HepG2 (cell line): ENCODE measurements around the gene FSCN2. TPM values are rescaled to one million over a fixed set of nuclear protein-coding genes. Genes with fewer than 3 reads are reported as not detected.
A peak's percentile ranks its signal among the peaks of the same experiment; 100 is the strongest.

Source experiments
- ARID2 ChIP-seq: sonication (generic); formaldehyde crosslinking; IDR thresholded peaks from 2 replicates; pipeline ENCODE4 v1.8.1; 2022; ENCODE audit warnings: mild to moderate bottlenecking, missing genetic modification reagents, borderline replicate concordance
- EED ChIP-seq: sonication (generic); formaldehyde crosslinking; IDR thresholded peaks from 2 replicates; pipeline ENCODE4 v1.5.0; 2020; ENCODE audit warnings: mild to moderate bottlenecking, missing genetic modification reagents
- GATAD1 ChIP-seq: IDR thresholded peaks from 2 replicates; pipeline ENCODE4 v1.6.1; 2016; ENCODE audit warnings: missing genetic modification reagents, missing compliant biosample characterization
- HDAC1 ChIP-seq: sonication (generic); formaldehyde crosslinking; IDR thresholded peaks from 2 replicates; pipeline ENCODE4 v1.5.1; 2020; ENCODE audit warnings: mild to moderate bottlenecking, missing genetic modification reagents
- JUN ChIP-seq: sonication (generic); formaldehyde crosslinking; IDR thresholded peaks from 2 replicates; pipeline ENCODE4 v1.4.0; 2020; ENCODE audit warnings: mild to moderate bottlenecking, missing genetic modification reagents
- KDM5B ChIP-seq: sonication (generic); formaldehyde crosslinking; IDR thresholded peaks from 2 replicates; pipeline ENCODE4 v1.4.0; 2020; ENCODE audit warnings: missing genetic modification reagents, mild to moderate bottlenecking, borderline replicate concordance
- KDM6A ChIP-seq: IDR thresholded peaks from 2 replicates; pipeline ENCODE4 v1.6.1; 2016; ENCODE audit warnings: low read depth
- RBM39 ChIP-seq: fragments of 200-400 bp; formaldehyde crosslinking; IDR thresholded peaks from one replicate; pipeline ENCODE4 v1.6.1; 2018; ENCODE audit warnings: antibody characterized with exemption, mild to moderate bottlenecking, low read depth, low read length; ENCODE audit not compliant: poor library complexity, severe bottlenecking
- RFX1 ChIP-seq: fragments of 450-650 bp; IDR thresholded peaks from 2 replicates; pipeline ENCODE4 v1.6.1; 2017
- SCMH1 ChIP-seq: sonication (generic); formaldehyde crosslinking; IDR thresholded peaks from 2 replicates; pipeline ENCODE4 v1.9.0; 2021; ENCODE audit warnings: missing genetic modification reagents, mild to moderate bottlenecking, borderline replicate concordance
- SMC3 ChIP-seq: IDR thresholded peaks from 2 replicates; pipeline ENCODE4 v1.6.1; 2011; ENCODE audit warnings: low read length, improper control_type of control experiment
- SNAI1 ChIP-seq: sonication (generic); formaldehyde crosslinking; IDR thresholded peaks from 2 replicates; pipeline ENCODE4 v1.5.0; 2020; ENCODE audit warnings: mild to moderate bottlenecking, missing genetic modification reagents, borderline replicate concordance
- SOX6 ChIP-seq, 2 experiments: fragments of 450-650 bp in 1 of 2; sonication (generic) in 1 of 2; formaldehyde crosslinking in 1 of 2; IDR thresholded peaks; 2 replicates each; pipeline versions ENCODE4 v1.4.0 to v1.6.1; 2017 to 2020; ENCODE audit warnings: antibody characterized with exemption in 1 of 2, mild to moderate bottlenecking in 1 of 2, missing genetic modification reagents in 1 of 2
- ZNF10 ChIP-seq: sonication (generic); formaldehyde crosslinking; IDR thresholded peaks from 2 replicates; pipeline ENCODE4 v1.4.0; 2020; ENCODE audit warnings: mild to moderate bottlenecking, low read depth, missing genetic modification reagents, borderline replicate concordance
- ZNF17 ChIP-seq: sonication (generic); formaldehyde crosslinking; IDR thresholded peaks from 2 replicates; pipeline ENCODE4 v1.5.0; 2020; ENCODE audit warnings: mild to moderate bottlenecking, missing genetic modification reagents
- ZNF232 ChIP-seq: sonication (generic); formaldehyde crosslinking; IDR thresholded peaks from 2 replicates; pipeline ENCODE4 v1.4.0; 2020; ENCODE audit warnings: missing genetic modification reagents, borderline replicate concordance
- ZNF547 ChIP-seq: sonication (generic); formaldehyde crosslinking; IDR thresholded peaks from 2 replicates; pipeline ENCODE4 v1.5.1; 2020; ENCODE audit warnings: mild to moderate bottlenecking, missing genetic modification reagents
- ZNF615 ChIP-seq: sonication (generic); formaldehyde crosslinking; IDR thresholded peaks from 2 replicates; pipeline ENCODE4 v1.5.0; 2020; ENCODE audit warnings: mild to moderate bottlenecking, missing genetic modification reagents, borderline replicate concordance
- polyA plus RNA-seq, 8 experiments: library from polyadenylated mRNA; depleted of rRNA in 3 of 8; stranded (reverse) in 7 of 8; unstranded in 1 of 8; fragments of >200 nt; fragmentation: Illumina TruSeq in 4 of 8; extraction: Trizol in 4 of 8; gene quantifications; 2 replicates each; pipeline versions ENCODE4 v1.2.1 to v1.2.3, GENCODE V29; 2011 to 2016; ENCODE audit warnings: low read depth in 4 of 8, missing spikeins in 1 of 8, mixed read lengths in 1 of 8; ENCODE audit not compliant: insufficient read depth in 1 of 8
- total RNA-seq, 5 experiments: library from RNA; depleted of rRNA; stranded (reverse); fragments of >200 nt; fragmentation: Illumina TruSeq; extraction: Trizol; gene quantifications; 2 replicates each; pipeline ENCODE4 v1.2.3, GENCODE V29; 2016; ENCODE audit warnings: low read depth in 1 of 5
- TF ChIP-seq, protein P1 (sequence below): sonication (generic); formaldehyde crosslinking; IDR thresholded peaks from 2 replicates; pipeline ENCODE4 v1.4.0; 2020; ENCODE audit warnings: missing genetic modification reagents
- TF ChIP-seq, protein P2 (sequence below): sonication (generic); formaldehyde crosslinking; IDR thresholded peaks from 2 replicates; pipeline ENCODE4 v1.4.0; 2020; ENCODE audit warnings: missing genetic modification reagents; ENCODE audit errors: not compliant biosample characterization
- TF ChIP-seq, protein P3 (sequence below): sonication (generic); formaldehyde crosslinking; IDR thresholded peaks from 2 replicates; pipeline ENCODE4 v1.5.0; 2020; ENCODE audit warnings: missing genetic modification reagents
- TF ChIP-seq, protein P4 (sequence below): sonication (generic); formaldehyde crosslinking; IDR thresholded peaks from 2 replicates; pipeline ENCODE4 v1.5.0; 2020; ENCODE audit warnings: missing genetic modification reagents
- TF ChIP-seq, protein P5 (sequence below): sonication (generic); formaldehyde crosslinking; IDR thresholded peaks from 2 replicates; pipeline ENCODE4 v1.4.0; 2020; ENCODE audit warnings: missing genetic modification reagents

FSCN2 gene
- total and polyA plus RNA-seq, 2 of the 13 experiments (the other 11 are each of a cell fraction or from before 2014, with no cell fraction given): 0.09 TPM; not detected in 1

DNA sequence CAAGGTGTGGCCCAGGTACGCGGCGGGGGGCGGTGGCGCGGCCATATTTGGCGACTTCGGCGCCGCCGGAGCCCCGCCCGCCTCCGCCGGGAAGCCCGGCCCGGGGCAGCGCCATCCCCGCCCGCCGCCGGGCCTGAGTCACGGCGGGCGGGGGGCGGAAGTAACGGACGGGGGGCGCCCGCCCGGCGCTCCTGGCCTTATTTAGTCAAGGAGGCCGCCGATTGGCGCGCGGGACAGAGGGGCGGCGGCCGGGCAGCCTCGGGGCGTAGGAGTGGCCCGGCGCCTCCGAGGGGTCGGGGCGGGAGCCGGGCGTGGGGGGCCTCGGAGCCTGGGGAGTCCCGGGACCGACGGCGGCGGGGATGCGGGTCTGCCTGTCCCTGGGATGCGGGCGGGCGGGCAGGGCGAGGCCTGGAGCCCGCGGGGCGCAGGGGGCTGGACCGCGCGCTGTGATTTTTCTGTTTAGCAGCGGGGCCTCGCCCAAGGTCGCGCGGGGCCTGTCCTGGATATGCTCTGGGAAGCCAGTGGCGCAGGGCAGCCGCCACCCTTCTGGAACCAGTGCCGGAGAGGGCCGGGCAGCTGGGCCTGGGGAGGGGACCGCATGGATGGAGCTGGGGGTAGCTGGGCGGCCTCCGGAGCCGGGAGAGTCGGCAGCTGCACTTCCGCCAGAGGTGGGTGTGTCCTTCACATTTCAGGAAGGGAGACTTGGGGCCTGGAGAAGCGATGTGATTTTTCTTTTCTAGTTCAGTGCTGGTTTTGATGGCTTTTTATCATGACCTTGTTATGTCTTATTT is 13.2 kb upstream of the FSCN2 start (continued):
- no peak for TF ChIP-seq RBM39
- TF ChIP-seq SNAI1 (CRISPR knock-in tag): peak; percentile 85; the same call in 1 of the 2 replicates
- no peak; the same call in 1 of the 2 replicates for TF ChIP-seq ZNF547 (CRISPR knock-in tag)
- TF ChIP-seq, protein P1, sequence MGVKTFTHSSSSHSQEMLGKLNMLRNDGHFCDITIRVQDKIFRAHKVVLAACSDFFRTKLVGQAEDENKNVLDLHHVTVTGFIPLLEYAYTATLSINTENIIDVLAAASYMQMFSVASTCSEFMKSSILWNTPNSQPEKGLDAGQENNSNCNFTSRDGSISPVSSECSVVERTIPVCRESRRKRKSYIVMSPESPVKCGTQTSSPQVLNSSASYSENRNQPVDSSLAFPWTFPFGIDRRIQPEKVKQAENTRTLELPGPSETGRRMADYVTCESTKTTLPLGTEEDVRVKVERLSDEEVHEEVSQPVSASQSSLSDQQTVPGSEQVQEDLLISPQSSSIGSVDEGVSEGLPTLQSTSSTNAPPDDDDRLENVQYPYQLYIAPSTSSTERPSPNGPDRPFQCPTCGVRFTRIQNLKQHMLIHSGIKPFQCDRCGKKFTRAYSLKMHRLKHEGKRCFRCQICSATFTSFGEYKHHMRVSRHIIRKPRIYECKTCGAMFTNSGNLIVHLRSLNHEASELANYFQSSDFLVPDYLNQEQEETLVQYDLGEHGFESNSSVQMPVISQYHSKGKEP (CRISPR knock-in tag): no peak
- TF ChIP-seq KDM6A (CRISPR knock-in tag): no peak
- no peak for TF ChIP-seq RFX1
- TF ChIP-seq SOX6 (IDR thresholded peaks at IDR 0.05): no peak
- TF ChIP-seq SOX6 (CRISPR knock-in tag; IDR thresholded peaks at IDR 0.05): 0 out of 2 replicates have a peak, but pooled peaks have one; percentile 19
- TF ChIP-seq SMC3: no peak
- 0 out of 2 replicates have a peak, but pooled peaks have one; percentile 53 for TF ChIP-seq GATAD1 (CRISPR knock-in tag)
- no peak for TF ChIP-seq ZNF17 (CRISPR knock-in tag)
- no peak for TF ChIP-seq ZNF10 (CRISPR knock-in tag)
- TF ChIP-seq, protein P2, sequence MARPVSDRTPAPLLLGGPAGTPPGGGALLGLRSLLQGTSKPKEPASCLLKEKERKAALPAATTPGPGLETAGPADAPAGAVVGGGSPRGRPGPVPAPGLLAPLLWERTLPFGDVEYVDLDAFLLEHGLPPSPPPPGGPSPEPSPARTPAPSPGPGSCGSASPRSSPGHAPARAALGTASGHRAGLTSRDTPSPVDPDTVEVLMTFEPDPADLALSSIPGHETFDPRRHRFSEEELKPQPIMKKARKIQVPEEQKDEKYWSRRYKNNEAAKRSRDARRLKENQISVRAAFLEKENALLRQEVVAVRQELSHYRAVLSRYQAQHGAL (CRISPR knock-in tag): no peak
- no peak for TF ChIP-seq ZNF232 (CRISPR knock-in tag)
- TF ChIP-seq ZNF615 (CRISPR knock-in tag): no peak
- TF ChIP-seq EED (CRISPR knock-in tag): no peak; the same call in 1 of the 2 replicates
- TF ChIP-seq, protein P3, sequence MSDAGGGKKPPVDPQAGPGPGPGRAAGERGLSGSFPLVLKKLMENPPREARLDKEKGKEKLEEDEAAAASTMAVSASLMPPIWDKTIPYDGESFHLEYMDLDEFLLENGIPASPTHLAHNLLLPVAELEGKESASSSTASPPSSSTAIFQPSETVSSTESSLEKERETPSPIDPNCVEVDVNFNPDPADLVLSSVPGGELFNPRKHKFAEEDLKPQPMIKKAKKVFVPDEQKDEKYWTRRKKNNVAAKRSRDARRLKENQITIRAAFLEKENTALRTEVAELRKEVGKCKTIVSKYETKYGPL (CRISPR knock-in tag): no peak
- TF ChIP-seq KDM5B (CRISPR knock-in tag): peak; percentile 64; the same call in 1 of the 2 replicates
- TF ChIP-seq JUN (CRISPR knock-in tag): no peak
- no peak for TF ChIP-seq SCMH1
- TF ChIP-seq, protein P4, sequence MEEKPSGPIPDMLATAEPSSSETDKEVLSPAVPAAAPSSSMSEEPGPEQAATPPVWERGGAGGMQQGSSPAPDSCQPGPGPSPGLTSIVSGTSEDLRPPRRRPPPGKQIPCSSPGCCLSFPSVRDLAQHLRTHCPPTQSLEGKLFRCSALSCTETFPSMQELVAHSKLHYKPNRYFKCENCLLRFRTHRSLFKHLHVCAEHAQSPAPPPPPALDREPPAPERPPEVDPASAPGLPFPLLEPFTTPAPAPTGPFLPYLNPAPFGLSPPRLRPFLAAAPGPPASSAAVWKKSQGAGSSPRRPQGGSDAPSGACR (CRISPR knock-in tag): no peak; the same call in 1 of the 2 replicates
- TF ChIP-seq HDAC1: peak; percentile 69
- TF ChIP-seq ARID2 (CRISPR knock-in tag): peak; percentile 69; the same call in 1 of the 2 replicates
- TF ChIP-seq, protein P5, sequence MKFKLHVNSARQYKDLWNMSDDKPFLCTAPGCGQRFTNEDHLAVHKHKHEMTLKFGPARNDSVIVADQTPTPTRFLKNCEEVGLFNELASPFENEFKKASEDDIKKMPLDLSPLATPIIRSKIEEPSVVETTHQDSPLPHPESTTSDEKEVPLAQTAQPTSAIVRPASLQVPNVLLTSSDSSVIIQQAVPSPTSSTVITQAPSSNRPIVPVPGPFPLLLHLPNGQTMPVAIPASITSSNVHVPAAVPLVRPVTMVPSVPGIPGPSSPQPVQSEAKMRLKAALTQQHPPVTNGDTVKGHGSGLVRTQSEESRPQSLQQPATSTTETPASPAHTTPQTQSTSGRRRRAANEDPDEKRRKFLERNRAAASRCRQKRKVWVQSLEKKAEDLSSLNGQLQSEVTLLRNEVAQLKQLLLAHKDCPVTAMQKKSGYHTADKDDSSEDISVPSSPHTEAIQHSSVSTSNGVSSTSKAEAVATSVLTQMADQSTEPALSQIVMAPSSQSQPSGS (CRISPR knock-in tag): peak; percentile 40; the same call in 1 of the 2 replicates
